Fibroblast of pulmonary artery (primary cell): ENCODE results near the gene CCDC141.
"Not testable (repeated sequence)": the region's sequence is repeated elsewhere in the genome, so short reads cannot be mapped to it uniquely, and the experiment has no call there.

Experiments
- DNase-seq: peaks from one replicate; pipeline ENCODE4 v3.0.0-alpha.2; 2010; ENCODE audit warnings: low read depth
- H3K4me3 ChIP-seq: replicated peaks from 2 replicates; pipeline ENCODE4 v1.5.1; 2011; ENCODE audit warnings: low read depth, mild to moderate bottlenecking, control low read depth, low read length, moderate library complexity
- CTCF ChIP-seq: IDR thresholded peaks from 2 replicates; pipeline ENCODE4 v1.5.1; 2011; ENCODE audit warnings: mild to moderate bottlenecking, control low read depth, low read length, inconsistent platforms; ENCODE audit errors: missing control alignments

Gene CCDC141, protein sequence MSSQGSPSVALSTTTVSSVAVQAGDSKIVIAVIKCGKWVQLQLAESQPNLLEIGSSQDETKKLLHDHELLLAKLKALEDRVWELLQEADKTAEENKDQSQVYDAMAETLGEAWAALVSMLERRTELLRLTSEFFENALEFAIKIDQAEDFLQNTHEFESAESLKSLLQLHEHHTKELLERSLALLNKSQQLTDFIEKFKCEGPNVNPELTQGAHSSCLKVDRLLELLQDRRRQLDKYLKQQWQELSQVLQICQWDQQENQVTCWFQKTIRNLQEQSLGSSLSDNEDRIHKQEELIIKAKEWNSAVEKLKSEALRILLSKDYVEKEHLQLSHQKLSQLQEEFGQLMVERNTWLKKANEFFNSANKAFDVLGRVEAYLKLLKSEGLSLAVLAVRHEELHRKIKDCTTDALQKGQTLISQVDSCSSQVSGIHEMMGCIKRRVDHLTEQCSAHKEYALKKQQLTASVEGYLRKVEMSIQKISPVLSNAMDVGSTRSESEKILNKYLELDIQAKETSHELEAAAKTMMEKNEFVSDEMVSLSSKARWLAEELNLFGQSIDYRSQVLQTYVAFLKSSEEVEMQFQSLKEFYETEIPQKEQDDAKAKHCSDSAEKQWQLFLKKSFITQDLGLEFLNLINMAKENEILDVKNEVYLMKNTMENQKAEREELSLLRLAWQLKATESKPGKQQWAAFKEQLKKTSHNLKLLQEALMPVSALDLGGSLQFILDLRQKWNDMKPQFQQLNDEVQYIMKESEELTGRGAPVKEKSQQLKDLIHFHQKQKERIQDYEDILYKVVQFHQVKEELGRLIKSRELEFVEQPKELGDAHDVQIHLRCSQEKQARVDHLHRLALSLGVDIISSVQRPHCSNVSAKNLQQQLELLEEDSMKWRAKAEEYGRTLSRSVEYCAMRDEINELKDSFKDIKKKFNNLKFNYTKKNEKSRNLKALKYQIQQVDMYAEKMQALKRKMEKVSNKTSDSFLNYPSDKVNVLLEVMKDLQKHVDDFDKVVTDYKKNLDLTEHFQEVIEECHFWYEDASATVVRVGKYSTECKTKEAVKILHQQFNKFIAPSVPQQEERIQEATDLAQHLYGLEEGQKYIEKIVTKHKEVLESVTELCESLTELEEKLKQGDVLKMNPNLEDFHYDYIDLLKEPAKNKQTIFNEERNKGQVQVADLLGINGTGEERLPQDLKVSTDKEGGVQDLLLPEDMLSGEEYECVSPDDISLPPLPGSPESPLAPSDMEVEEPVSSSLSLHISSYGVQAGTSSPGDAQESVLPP (N-terminal part only)

GRCh38 chr2:179049546-179050311 lies at the start of gene CCDC141:
Gene CCDC141, minus strand, starts transcription at chr2:179050137. Its CDS starts 196 bp downstream, at chr2:179049941.
- peak; percentile 8 for DNase-seq
- no peak within 1 kb of the TSS for H3K4me3 ChIP-seq

GRCh38 chr2:179098080-179098689 lies 48.2 kb upstream of the CCDC141 start:
- no peak overlapping the region for H3K4me3 ChIP-seq
- no peak for TF ChIP-seq CTCF
- no peak for DNase-seq

More at GRCh38 chr2:179049546-179050311, at the start of gene CCDC141:
- TF ChIP-seq CTCF: no peak

DNA sequence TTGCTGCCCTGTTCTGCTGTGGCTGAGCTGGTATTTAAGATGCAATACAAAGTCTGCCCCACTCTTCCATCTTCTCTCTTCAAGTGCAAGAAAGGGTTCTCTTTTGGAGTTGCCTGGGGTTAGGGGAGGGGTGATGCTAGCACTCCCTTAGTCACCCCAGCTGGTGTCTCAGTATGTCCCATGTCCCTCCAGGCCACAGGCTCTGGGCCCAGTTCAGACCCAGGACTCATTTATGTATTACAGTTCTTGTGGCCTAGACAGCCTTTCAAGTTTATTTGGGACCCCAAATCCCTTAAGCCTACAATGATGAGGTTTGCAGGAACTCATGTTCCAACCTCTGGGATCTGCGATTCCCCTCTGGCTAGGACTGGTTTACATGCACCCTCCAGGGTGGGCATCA lies 47.2 kb upstream of the CCDC141 start:
- DNase-seq: no peak
- H3K4me3 ChIP-seq: no peak overlapping the region
- no peak for TF ChIP-seq CTCF

- DNase-seq: no peak
- H3K4me3 ChIP-seq: no peak overlapping the region
- TF ChIP-seq CTCF: no peak
Measured at GRCh38 chr2:179096090-179096489, 46.2 kb upstream of the CCDC141 start.

DNA sequence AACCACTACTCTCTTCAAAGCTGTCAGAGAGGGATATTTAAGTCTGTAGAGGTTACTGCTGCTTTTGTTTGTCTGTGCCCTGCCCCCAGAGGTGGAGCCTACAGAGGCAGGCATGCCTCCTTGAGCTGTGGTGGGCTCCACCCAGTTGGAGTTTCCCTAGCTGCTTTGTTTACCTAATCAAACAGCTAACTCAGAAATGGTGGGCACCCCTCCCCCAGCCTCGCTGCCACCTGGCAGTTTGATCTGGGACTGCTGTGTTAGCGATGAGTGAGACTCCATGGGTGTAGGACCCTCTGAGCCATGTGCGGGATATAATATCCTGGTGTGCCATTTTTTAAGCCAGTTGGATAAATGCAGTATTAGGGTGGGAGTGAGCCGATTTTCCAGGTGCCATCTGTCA lies 43.0 kb upstream of the CCDC141 start:
- not testable (repeated sequence) for H3K4me3 ChIP-seq

GRCh38 chr2:179082697-179083096 lies 32.8 kb upstream of the CCDC141 start:
- no peak for DNase-seq
- no peak for TF ChIP-seq CTCF

More for the DNA sequence above, 43.0 kb upstream of the CCDC141 start:
- DNase-seq: not testable (repeated sequence)

More at GRCh38 chr2:179082697-179083096, 32.8 kb upstream of the CCDC141 start:
- H3K4me3 ChIP-seq: no peak overlapping the region
